Gastrocnemius medialis (tissue), 4 donors: ENCODE measurements around the gene MRNIP. TPM values are rescaled to one million over a fixed set of nuclear protein-coding genes. Genes with fewer than 3 reads are reported as not detected.

Source experiments
- ATAC-seq, 2 donors: fragments of 150-250 bp; one replicate each; pipeline ENCODE4 v1.9.1; 2016
- DNase-seq, 2 donors: peaks; one replicate each; pipeline ENCODE4 v3.0.0-alpha.2; 2019
- H3K27ac ChIP-seq, 4 donors: fragments of 200-600 bp; sonication (generic); 1 replicate in 1 of 4; 2 replicates in 3 of 4; pipeline ENCODE4 v1.5.1; 2016 to 2018; ENCODE audit warnings: mild to moderate bottlenecking in 2 of 4, moderate library complexity in 1 of 4
- H3K27me3 ChIP-seq, 3 donors: fragments of 200-600 bp; sonication (generic) in 2 of 3; 1 replicate in 1 of 3; 2 replicates in 2 of 3; pipeline versions ENCODE4 v1.5.1 to v1.6.0; 2016 to 2019; ENCODE audit warnings: mild to moderate bottlenecking in 1 of 3, moderate library complexity in 1 of 3
- H3K36me3 ChIP-seq, 2 donors: fragments of 200-600 bp; sonication (generic) in 1 of 2; one replicate each; pipeline ENCODE4 v1.5.1; 2017 to 2018
- H3K4me1 ChIP-seq, 2 donors: fragments of 200-600 bp; sonication (generic) in 1 of 2; one replicate each; pipeline ENCODE4 v1.5.1; 2016 to 2017; ENCODE audit warnings: mild to moderate bottlenecking in 2 of 2
- H3K4me3 ChIP-seq, 4 donors: fragments of 200-600 bp; sonication (generic) in 3 of 4; 1 replicate in 1 of 4; 2 replicates in 3 of 4; pipeline ENCODE4 v1.5.1; 2016 to 2019; ENCODE audit warnings: mild to moderate bottlenecking in 2 of 4
- H3K9me3 ChIP-seq, 3 donors: fragments of 200-600 bp; sonication (generic) in 2 of 3; 1 replicate in 1 of 3; 2 replicates in 2 of 3; pipeline ENCODE4 v1.5.1; 2016 to 2019
- POLR2A ChIP-seq, 2 donors: fragments of 450-650 bp; IDR thresholded peaks; one replicate each; pipeline ENCODE4 v1.6.1; 2017; ENCODE audit warnings: antibody characterized with exemption in 2 of 2, mild to moderate bottlenecking in 2 of 2, moderate library complexity in 2 of 2
- in situ Hi-C, 4 donors: fragments of 200-750 bp; cut with MboI; loops; one replicate each; pipeline versions ENCODE4 v1.15.0 to v1.8.0; 2017; ENCODE audit warnings: low sequenced_read_pairs in 4 of 4
- intact Hi-C: fragments of 100-400 bp; cut with DNase I; formaldehyde crosslinking; loops from one replicate; pipeline ENCODE4 v1.15.1; 2023; ENCODE audit warnings: low total_unique reads
- total RNA-seq, 4 donors: library from RNA; depleted of rRNA; stranded (reverse); fragments of >200 nt; gene quantifications; one replicate each; pipeline versions ENCODE4 v1.1.0 to v1.2.3, GENCODE V29; 2016
- TF ChIP-seq, protein P1 (sequence below), 5 experiments: fragments of 450-650 bp in 3 of 5; fragments of 200-600 bp in 2 of 5; sonication (generic) in 2 of 5; IDR thresholded peaks in 4 of 5; conservative IDR thresholded peaks in 1 of 5; 1 replicate in 4 of 5; 2 replicates in 1 of 5; pipeline ENCODE4 v1.5.1; 2016 to 2019; ENCODE audit warnings: antibody characterized with exemption in 5 of 5, mild to moderate bottlenecking in 3 of 5, moderate library complexity in 3 of 5

MRNIP gene
- total RNA-seq, 4 donors from 2014 or later = 2.9 to 16.1 (median 8.3) TPM

DNA sequence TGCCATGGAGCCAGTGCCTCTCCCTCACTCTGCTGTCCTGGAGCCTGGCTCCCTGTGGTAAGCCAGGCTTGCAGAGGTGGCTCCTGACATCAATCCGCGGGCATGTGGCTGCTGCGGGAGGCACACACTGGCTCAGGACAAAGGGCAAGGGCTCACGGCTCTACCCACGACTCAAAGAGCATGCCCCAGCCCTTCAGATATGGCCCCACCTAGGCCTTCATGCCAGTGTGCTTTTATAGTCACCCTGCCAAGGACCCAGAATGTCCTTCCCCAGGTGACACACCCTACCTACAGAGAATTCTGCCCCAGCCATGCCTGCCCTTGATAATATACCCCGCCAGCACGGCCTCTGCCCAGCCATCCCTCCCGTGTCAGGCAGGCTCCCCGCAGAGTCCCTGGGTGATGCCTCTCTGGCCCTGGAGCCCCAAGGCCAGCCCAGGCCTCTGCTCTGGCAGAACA, 53.5 kb downstream of the MRNIP start:
- no peak for ATAC-seq
- Histone ChIP-seq H3K36me3 (peaks cover 0 to 12% of the 10 kb centered on the region in 2 donors), H3K27me3 (no peaks in the 10 kb centered on the region), H3K4me3 (peak overlapping the region; percentile 75 to 95 (median 87)), H3K4me1 (peaks cover 19 to 36% of the 10 kb centered on the region in 2 donors), H3K27ac (peak overlapping the region; percentile 89 to 98 (median 94)), H3K9me3 (no peaks in the 10 kb centered on the region)
- DNase-seq = peak in 1 of 2 donors; percentile 35
- TF ChIP-seq, protein P1, sequence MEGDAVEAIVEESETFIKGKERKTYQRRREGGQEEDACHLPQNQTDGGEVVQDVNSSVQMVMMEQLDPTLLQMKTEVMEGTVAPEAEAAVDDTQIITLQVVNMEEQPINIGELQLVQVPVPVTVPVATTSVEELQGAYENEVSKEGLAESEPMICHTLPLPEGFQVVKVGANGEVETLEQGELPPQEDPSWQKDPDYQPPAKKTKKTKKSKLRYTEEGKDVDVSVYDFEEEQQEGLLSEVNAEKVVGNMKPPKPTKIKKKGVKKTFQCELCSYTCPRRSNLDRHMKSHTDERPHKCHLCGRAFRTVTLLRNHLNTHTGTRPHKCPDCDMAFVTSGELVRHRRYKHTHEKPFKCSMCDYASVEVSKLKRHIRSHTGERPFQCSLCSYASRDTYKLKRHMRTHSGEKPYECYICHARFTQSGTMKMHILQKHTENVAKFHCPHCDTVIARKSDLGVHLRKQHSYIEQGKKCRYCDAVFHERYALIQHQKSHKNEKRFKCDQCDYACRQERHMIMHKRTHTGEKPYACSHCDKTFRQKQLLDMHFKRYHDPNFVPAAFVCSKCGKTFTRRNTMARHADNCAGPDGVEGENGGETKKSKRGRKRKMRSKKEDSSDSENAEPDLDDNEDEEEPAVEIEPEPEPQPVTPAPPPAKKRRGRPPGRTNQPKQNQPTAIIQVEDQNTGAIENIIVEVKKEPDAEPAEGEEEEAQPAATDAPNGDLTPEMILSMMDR (IDR thresholded peaks at IDR 0.05 in 4 of 5, conservative IDR thresholded peaks at IDR 0.05 in 1 of 5) = no peak
- no peak for TF ChIP-seq POLR2A (IDR thresholded peaks at IDR 0.05)
- in situ Hi-C loops = loop anchor here in 1 of 4 donors (10.0 kb wide), 1 partner anchor 100 kb away; the partner anchor contains the start of gene TBC1D9B
- intact Hi-C loops = loop anchor here (10.0 kb wide), 1 partner anchor 240 kb away; no protein-coding TSS in a partner anchor

DNA sequence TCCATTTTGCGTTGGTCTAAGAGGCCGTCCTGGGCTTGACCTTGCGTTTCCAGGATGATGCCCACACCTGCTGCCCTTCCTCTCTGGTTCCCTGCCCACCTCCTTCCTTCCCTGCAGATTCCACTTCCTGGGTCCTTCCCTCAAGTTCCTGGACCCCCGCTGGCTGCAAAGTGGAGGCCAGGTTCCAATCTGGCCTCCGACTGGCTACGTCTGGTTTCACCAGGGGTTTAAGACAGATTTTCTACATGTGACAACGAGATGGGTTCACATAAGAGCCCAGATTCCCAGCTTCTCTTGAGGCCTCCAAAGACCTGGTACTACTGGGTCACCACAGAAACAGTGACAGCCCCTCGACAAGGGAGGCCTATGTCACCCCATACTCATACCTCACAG, 54.1 kb downstream of the MRNIP start:
- H3K27ac ChIP-seq = peak overlapping the region in 3 of 4 donors; percentile 89 to 98 (median 94)
- TF ChIP-seq POLR2A (IDR thresholded peaks at IDR 0.05) = no peak
- TF ChIP-seq, protein P1 (IDR thresholded peaks at IDR 0.05 in 4 of 5, conservative IDR thresholded peaks at IDR 0.05 in 1 of 5) = no peak
- no peak for ATAC-seq
- H3K4me1 ChIP-seq = peaks cover 19 to 36% of the 10 kb centered on the region in 2 donors
- peak overlapping the region in 1 of 4 donors; percentile 88 for H3K4me3 ChIP-seq
- no peaks in the 10 kb centered on the region for H3K9me3 ChIP-seq
- in situ Hi-C loops (loop anchor here in 1 of 4 donors (10.0 kb wide), 1 partner anchor 100 kb away; the partner anchor contains the start of gene TBC1D9B), intact Hi-C loops (loop anchor here (10.0 kb wide), 1 partner anchor 240 kb away; no protein-coding TSS in a partner anchor)
- no peak for DNase-seq
- H3K27me3 ChIP-seq = no peaks in the 10 kb centered on the region
- H3K36me3 ChIP-seq = peaks cover 0 to 17% of the 10 kb centered on the region in 2 donors

DNA sequence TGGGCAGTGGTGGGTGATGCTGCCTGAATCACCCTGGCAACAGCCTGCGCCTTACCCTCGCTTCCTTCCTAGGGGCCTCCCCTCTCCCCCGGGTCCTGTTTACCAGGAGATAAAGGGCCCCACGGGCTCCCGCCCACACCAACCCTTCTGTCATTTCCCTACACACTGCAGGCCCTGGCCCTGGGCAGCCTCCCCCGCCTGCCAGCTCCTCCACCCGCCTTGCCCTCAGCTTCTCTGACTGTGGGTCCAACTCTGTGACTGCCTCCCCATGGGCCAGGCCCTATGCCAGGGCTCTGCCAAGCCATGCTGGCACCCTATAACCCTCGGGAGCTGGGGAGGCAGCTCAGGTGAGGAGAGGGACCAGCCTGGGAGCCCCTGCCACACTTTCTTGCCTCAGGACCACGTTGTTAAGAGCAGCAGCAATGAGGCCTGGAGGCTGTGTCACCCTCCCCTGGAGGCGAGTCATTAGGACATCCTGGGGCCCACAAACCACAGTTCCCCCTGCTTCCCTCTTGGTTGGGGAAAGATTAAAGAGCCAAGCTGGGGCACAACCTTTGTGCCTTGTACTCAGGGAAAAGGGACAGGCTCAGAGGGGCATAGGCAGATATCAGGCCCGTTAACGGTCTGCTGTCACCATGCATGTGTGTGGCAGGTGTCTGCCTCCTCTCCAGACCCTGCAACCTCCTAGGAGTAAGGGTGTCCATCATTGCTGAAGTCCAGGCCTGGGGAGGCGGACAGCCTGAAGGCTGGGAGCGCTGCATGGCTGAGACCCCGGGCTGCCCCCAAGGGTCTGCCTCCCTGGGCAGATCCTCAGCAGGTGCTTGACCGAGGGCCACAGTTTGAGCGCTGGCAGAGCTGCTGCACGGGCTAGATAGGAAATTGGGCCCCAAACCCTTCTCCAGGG, 54.7 kb downstream of the MRNIP start:
- no peak for TF ChIP-seq POLR2A (IDR thresholded peaks at IDR 0.05)
- TF ChIP-seq, protein P1 (IDR thresholded peaks at IDR 0.05 in 4 of 5, conservative IDR thresholded peaks at IDR 0.05 in 1 of 5) = no peak
- Histone ChIP-seq H3K9me3 (no peaks in the 10 kb centered on the region), H3K4me1 (peaks cover 19 to 36% of the 10 kb centered on the region in 2 donors), H3K36me3 (peaks cover 0 to 24% of the 10 kb centered on the region in 2 donors), H3K27ac (peak overlapping the region in 2 of 4 donors; percentile 89 to 94), H3K4me3 (no peak overlapping the region), H3K27me3 (no peaks in the 10 kb centered on the region)
- DNase-seq (peak in 1 of 2 donors; percentile 21), ATAC-seq (no peak)
- in situ Hi-C loops (loop anchor here in 1 of 4 donors (10.0 kb wide), 1 partner anchor 101 kb away; the partner anchor contains the start of gene TBC1D9B), intact Hi-C loops (loop anchor here (2.0 to 10.0 kb wide), 2 partner anchors 103 to 239 kb away; partner anchors contain the start of gene TBC1D9B)

DNA sequence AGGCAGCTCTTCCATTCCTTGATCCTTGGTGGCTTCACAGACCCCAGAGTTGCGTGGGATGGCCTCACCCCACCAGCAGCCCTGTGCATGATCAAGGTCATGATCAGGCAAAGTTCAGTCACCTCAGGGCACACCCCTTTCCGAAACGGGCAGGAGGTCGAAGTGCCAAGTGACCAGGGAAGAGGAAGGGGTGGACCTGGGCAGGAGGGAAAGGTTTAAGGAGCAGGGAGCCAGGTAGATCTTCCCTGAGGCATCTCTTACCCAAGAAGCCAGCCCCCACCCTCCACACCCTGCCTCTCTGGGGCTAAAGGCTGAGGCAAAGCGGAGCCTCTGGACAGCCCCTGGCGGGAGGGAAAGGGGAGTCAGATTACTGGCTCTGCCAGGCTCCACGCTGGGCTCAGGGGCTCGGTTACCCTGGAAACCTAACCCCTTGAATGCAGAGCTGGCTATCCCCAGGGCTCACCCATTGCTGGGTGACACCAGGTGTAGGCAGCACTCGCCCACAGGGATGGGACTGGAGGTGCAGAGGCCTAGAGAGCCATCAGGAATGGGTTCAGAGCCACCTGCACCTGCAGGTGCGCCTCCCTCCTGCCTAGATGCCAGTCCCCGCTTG, 55.6 kb downstream of the MRNIP start:
- no peak overlapping the region for H3K4me3 ChIP-seq
- TF ChIP-seq, protein P1 (IDR thresholded peaks at IDR 0.05 in 4 of 5, conservative IDR thresholded peaks at IDR 0.05 in 1 of 5) = no peak
- TF ChIP-seq POLR2A (IDR thresholded peaks at IDR 0.05) = no peak
- peaks cover 19 to 36% of the 10 kb centered on the region in 2 donors for H3K4me1 ChIP-seq
- H3K27me3 ChIP-seq = no peaks in the 10 kb centered on the region
- ATAC-seq (no peak), DNase-seq (peak in 1 of 2 donors; percentile 18)
- intact Hi-C loops = loop anchor here (2.0 to 10.0 kb wide), 2 partner anchors 104 to 238 kb away; partner anchors contain the start of gene TBC1D9B
- H3K9me3 ChIP-seq = no peaks in the 10 kb centered on the region
- H3K36me3 ChIP-seq = peaks cover 0 to 32% of the 10 kb centered on the region in 2 donors
- in situ Hi-C loops = loop anchor here in 1 of 4 donors (10.0 kb wide), 1 partner anchor 102 kb away; the partner anchor contains the start of gene TBC1D9B
- peak overlapping the region in 2 of 4 donors; percentile 14 to 16 for H3K27ac ChIP-seq
